ENCODE results near the gene LOX.

Gene LOX, protein sequence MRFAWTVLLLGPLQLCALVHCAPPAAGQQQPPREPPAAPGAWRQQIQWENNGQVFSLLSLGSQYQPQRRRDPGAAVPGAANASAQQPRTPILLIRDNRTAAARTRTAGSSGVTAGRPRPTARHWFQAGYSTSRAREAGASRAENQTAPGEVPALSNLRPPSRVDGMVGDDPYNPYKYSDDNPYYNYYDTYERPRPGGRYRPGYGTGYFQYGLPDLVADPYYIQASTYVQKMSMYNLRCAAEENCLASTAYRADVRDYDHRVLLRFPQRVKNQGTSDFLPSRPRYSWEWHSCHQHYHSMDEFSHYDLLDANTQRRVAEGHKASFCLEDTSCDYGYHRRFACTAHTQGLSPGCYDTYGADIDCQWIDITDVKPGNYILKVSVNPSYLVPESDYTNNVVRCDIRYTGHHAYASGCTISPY

GRCh38 chr5:122078116-122079110, at the start of gene LOX:
LOX (minus strand) TSS chr5:122078259; CDS start chr5:122077985, 274 bp downstream.
- DNase-seq = peak; percentile 31

DNA sequence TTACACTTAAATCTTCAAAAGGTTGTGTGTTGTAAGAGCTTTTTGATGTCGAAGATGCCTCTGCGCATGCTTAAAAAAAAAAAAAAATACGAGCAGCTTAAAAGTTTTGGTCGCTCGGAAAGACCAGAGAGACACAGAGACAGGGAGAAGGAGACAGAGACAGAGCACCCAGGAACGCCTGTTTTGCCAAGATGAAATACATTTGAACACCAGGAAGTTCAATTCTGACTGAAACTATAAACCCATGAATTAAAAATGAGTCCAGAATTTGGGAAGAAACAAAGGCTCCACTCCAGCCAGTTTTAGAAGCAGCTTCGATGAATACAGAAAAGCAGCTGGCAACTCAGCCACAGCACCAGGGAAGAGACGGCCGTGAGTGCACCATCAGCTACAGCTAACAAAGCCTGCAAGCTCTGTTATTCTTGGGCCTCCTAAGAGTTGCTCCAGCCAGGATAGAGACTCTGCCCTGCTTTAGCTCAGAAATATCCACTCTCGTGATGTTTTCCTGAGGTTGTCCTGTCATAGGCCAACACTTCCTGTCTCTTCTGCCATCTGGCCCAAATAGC, 48.8 kb upstream of the LOX start:
- DNase-seq = no peak

- no peak for DNase-seq
Measured at GRCh38 chr5:122126177-122126755, 48.2 kb upstream of the LOX start.

GRCh38 chr5:122124766-122125165, 46.7 kb upstream of the LOX start:
- DNase-seq = no peak

DNA sequence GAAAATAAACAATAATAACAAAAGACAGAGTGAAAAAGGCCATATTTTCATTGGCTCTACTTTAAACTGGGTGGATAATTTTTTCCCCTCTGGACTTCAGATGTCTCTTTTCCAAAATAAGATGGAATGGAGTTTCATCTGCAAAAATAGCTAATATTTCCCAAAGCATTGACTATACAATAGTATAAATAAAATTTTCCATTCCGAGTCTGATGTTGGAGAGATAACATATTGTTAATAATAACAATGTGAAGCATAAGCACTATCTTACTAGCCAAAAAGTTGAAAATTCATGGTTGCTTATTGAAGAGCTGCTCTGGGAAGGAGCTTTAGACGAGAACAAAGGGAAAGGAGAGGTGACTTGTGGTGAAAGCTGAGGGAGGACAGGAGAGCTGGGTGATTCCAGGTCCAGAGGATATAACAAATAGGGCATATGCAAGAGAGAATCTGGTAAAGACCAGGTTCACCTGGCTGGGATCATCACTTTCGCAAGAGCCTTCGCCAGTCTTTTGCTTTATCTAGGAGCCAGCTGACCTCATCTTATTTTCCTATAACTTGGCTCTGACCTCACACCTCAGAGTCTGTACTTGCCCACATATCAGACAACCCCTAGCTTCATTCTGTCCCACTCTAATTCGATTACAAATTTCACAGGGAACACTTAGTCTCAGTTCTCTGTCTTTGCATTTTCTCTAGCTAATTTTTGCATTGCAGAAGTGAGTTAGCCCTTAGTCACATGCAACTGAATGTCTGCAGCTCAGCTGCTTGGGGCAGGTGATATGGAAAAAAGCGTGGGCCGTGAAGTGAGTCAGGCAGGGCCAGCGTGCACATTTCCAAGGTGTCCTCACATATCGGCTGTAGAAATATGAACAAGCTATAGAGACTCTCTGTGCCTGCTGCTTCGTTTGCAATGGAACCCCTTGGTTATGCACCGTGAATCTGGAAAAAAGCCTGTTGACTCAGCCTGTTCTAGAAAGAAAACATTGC, 43.7 kb upstream of the LOX start:
- peak; percentile 9 for DNase-seq

GRCh38 chr5:122120957-122121356, 42.9 kb upstream of the LOX start:
- no peak for DNase-seq

GRCh38 chr5:122120493-122120892, 42.4 kb upstream of the LOX start:
- DNase-seq = no peak

DNA sequence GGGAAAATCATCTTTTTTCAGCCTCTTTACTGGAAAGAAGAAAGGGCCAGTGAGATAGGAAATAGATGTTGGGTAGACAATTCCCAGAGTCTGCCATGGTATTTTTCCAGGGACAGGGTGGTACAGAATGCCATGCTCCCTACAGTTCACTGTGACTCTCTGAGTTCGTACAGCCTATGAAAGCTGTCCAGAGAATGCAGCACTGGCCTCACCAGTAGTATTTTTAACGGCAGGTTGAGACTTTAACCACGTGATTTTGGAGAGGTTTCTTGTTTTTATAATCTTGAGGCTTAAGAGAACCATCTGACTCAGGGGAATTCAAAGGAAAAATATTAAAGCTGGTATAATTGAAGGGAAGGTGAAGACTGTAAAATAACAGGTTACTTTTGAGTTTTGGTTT, 41.1 kb upstream of the LOX start:
- DNase-seq = no peak

DNA sequence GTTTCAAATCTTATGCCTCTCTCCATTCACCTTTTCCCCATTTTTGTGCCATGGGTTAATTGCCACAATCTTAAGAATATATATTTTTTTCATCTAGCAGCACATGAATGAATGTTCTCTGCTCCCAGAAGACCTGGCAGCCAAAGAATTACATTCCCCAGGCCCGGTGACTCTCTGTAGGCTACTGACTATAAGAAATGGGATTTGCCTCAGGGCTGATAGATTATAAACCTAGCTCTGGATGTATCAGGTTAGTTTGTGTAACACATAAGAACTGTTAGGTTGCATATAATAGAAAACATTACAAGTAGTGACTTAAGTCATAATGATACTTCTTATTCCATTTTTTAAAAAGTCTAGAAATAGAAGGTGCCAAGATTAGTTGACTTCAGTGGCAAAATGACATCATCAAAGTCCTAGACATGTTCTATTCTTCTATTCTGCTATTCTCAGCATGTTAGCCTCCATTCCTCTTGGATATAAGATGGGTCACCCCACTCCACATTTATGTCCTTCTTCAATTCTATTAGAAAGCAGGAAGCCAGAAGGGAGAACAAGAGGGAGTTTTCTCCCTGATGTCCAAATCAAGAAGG, 40.4 kb upstream of the LOX start:
- no peak for DNase-seq

- no peak for DNase-seq
Measured at GRCh38 chr5:122114501-122114900, 36.4 kb upstream of the LOX start.

DNA sequence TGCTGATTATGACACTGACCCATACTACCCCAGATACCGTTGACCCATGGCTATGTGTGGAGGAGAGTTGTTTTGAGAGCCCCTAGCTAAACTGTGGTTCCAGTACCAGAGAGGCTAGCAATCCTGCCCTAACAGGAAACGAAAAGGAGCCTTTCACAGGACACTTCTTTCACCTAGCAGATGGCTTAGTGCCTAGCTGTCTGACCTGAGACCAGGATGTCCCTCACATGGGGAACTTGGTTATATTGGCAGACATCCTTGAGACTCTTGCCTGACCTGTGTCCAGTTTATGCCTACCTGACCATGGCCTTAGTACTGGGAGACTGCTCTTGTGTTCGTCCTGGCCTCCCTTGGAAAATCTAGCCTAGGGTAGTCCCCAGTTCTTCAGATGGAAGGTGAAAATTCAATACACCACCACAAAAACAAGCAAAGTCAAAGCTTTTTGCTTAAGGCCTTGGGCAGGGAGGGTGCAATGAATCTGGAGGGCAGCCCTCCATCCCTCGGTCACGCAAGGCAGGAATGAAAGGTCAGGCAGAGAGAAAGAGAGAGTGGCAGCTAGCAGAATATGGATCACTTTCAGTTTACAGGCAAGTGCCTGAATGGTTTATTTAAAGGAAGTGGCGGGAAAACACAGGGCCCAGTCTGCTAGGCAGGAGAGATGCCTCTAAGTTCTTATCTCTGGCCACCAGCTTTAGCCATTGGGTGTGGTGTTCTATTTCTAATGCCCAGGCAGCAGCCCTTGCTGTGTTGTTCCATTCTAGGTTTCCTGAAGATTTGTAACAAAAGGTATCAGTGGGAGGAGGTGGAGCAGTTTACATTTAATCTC, 34.9 kb upstream of the LOX start:
- DNase-seq = no peak

DNA sequence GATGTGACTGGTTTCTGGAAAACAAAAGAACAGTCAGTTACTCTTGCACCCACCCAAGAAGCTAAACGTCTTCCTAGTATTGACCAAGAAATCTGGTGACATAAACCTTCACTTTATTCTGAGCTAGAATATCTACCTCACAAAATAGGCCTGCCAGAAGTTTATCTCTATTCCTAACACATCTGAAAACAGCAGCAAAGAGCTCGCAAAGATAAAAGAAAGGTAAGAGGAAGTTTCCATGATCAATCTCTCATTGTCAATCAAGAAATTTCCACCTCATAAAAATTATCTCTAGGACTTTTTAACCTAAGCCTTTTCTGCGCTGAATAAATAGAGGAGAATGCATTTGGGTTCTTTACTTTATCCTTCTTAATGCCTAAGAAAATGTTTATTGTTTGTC, 34.0 kb upstream of the LOX start:
- no peak for DNase-seq

- DNase-seq = no peak
Measured at GRCh38 chr5:122111460-122111859, 33.4 kb upstream of the LOX start.

DNA sequence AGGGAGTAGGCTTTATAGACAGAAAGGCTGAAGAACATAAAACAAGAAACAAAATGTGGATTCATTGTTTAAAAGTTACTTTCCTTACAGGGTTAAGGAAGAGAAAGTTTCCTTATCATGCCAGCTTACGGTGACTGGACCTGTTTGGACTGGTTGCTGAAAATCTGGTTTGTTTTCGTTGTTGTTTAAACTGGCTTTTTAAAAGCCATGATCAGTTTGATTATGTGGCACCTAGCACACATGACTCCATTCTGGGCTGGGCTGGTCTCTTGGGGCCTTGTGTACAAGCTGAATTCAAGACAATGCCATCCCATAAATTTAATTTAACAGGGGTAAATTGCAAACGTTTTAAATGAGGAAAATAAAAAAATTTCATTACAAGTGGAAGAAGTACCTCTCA, 32.9 kb upstream of the LOX start:
- no peak for DNase-seq

DNA sequence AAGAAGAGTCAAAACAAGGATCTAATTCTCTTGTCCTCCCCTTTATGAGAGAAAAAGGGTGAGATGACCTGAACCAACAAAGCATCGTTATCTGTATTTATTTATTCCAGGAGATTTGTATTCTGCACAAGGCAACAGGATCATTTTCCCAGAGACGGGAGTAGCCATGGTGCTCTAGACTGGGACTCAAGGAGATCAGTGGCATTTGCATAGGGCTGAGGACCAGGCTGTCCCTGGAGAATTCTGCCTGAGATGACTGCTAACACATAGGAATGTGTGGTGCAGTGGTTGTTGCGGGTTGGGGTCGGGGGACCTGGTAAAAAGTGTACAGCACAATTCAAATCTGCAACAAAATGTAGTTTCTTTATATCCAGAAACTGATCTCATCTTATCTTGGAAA, 29.0 kb upstream of the LOX start:
- no peak for DNase-seq

GRCh38 chr5:122105909-122106308, 27.9 kb upstream of the LOX start:
- no peak for DNase-seq

GRCh38 chr5:122102825-122103224, 24.8 kb upstream of the LOX start:
- DNase-seq = peak; percentile 32

- DNase-seq = peak; percentile 36
Measured at GRCh38 chr5:122101636-122102285, 23.7 kb upstream of the LOX start.

DNA sequence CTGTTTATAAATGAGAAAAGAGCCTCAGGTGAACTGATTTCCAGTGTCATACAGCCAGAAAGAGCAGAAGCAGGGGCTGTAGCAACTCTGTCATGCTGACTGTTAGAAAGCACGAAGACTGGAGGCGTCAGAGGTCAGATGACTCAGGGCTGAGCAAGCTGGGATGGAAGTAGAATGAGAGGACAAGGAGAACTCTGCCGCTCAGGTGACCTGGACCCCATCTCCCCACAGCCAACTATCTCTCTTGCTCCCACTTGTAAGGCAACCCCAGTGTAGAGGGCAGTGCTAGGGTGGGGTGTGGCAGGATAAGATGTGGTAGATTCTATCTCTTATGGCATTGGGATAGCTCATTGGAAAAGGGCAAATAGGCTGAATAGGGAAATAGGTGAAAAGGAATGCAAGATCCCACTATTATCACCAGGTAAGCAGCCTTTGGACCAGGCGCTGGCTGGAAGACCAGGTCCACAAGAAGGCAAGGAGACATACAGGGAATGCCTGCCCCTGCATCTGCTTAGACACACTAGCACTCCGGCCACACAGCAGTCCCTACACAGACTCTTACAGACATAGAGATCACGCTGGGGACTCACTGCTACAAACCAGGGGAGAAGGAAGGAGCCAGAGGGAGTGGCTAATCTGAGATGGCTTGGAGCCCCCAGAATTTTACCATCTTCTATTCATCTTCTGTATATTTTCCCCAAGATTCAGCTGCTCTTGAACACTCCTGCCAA, 21.2 kb upstream of the LOX start:
- peak; percentile 77 for DNase-seq

Measured in kidney glomerular epithelial cell (primary cell).